Stimulated activated CD8-positive, alpha-beta memory T cell treated with anti-CD3 and anti-CD28 coated beads, Interleukin-7, amount 100 ng/mL, for 4 hours (primary cell): Measurements from ENCODE around the gene GLYATL2.

Experiments used
- DNase-seq, 2 donors: peaks; one replicate each; pipeline ENCODE4 v3.0.0-alpha.2; 2020; ENCODE audit warnings: low read depth in 2 of 2

The GLYATL2 gene

GRCh38 chr11:58801302-58801701 lies 43.2 kb downstream of the GLYATL2 start:
- DNase-seq = no peak

DNA sequence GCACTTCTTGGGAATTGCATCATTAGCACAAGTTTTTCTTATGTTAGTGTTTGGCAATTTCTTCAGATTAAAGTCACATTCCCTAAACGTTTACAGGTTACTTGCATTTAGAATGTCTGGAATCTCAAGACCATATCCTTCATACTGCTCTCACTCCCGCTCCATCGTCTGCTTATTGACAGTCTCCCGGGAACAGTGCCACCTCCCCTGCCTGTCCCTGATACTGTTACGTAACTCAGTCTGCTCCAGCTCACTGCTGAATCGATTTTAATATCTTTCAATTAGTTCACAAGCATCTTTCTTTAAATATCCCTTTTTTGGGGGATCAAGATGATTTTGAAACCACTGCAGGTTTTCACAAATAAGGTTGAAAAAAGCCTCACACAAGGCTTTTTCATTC lies 48.2 kb downstream of the GLYATL2 start:
- no peak for DNase-seq

GRCh38 chr11:58788355-58789023 lies 56.0 kb downstream of the GLYATL2 start:
- DNase-seq = no peak

GRCh38 chr11:58787903-58788302 lies 56.6 kb downstream of the GLYATL2 start:
- no peak for DNase-seq

DNA sequence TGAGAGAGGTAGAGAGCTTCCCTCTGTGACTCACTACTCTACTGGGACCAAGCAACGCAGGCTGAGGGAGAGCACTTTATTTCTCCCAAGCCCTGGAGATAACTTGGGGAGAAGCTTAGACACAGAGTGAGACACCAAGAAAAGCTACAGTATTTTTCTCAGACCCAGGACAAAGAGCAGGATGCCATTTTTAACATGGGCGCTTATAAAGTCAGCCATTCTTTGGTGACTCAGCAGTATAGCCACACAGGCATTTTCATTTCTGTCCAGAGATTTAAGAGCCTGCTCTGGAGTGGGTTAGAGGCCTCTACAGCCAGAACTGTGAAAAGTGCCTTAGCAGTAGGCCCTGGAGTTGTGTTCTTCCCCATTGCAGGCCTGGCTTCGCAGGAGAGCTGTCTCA lies 57.8 kb downstream of the GLYATL2 start:
- no peak for DNase-seq

- DNase-seq = no peak
Measured at GRCh38 chr11:58784995-58785394, 59.5 kb downstream of the GLYATL2 start.
